GM12878 (cell line): ENCODE data around the gene PFKFB3.

ENCODE experiments used
- KAT2A ChIP-seq: conservative IDR thresholded peaks from 2 replicates; pipeline ENCODE4 v1.6.1; 2011; ENCODE audit warnings: low read depth, low read length; ENCODE audit not compliant: control insufficient read depth
- KDM1A ChIP-seq: fragments of 200-600 bp; sonication (generic); IDR thresholded peaks from 2 replicates; pipeline ENCODE4 v1.6.1; 2016; ENCODE audit warnings: borderline replicate concordance
- RELA ChIP-seq: fragments of 450-650 bp; IDR thresholded peaks from 2 replicates; pipeline ENCODE4 v1.8.0; 2014; ENCODE audit warnings: borderline replicate concordance; ENCODE audit not compliant: partially characterized antibody
- SMC3 ChIP-seq: IDR thresholded peaks from 2 replicates; pipeline ENCODE4 v1.6.1; 2011; ENCODE audit warnings: low read length, improper control_type of control experiment, borderline replicate concordance
- SPI1 ChIP-seq: IDR thresholded peaks from 2 replicates; pipeline ENCODE4 v1.6.1; 2011; ENCODE audit warnings: low read depth, mild to moderate bottlenecking, low read length, moderate library complexity, borderline replicate concordance; ENCODE audit not compliant: insufficient read depth
- TCF12 ChIP-seq: IDR thresholded peaks from 2 replicates; pipeline ENCODE4 v1.6.1; 2011; ENCODE audit warnings: low read depth, mild to moderate bottlenecking, low read length
- ZNF687 ChIP-seq: fragments of 450-650 bp; IDR thresholded peaks from 2 replicates; pipeline ENCODE4 v1.6.1; 2017; ENCODE audit warnings: mild to moderate bottlenecking, moderate library complexity
- TF ChIP-seq, protein P1 (sequence below), 3 experiments: IDR thresholded peaks in 2 of 3; conservative IDR thresholded peaks in 1 of 3; 2 replicates each; pipeline ENCODE4 v1.5.1; 2011; ENCODE audit warnings: low read depth in 3 of 3, low read length in 3 of 3, mild to moderate bottlenecking in 3 of 3, control low read depth in 2 of 3, moderate library complexity in 2 of 3, inconsistent platforms in 1 of 3, mixed read lengths in 1 of 3; ENCODE audit not compliant: control insufficient read depth in 2 of 3, insufficient read depth in 1 of 3; ENCODE audit errors: extremely low read depth in 1 of 3

- TF ChIP-seq KDM1A (no peak), SPI1 (no peak), SMC3 (no peak), ZNF687 (no peak), KAT2A (no peak), RELA (no peak), TCF12 (no peak)
- TF ChIP-seq, protein P1, sequence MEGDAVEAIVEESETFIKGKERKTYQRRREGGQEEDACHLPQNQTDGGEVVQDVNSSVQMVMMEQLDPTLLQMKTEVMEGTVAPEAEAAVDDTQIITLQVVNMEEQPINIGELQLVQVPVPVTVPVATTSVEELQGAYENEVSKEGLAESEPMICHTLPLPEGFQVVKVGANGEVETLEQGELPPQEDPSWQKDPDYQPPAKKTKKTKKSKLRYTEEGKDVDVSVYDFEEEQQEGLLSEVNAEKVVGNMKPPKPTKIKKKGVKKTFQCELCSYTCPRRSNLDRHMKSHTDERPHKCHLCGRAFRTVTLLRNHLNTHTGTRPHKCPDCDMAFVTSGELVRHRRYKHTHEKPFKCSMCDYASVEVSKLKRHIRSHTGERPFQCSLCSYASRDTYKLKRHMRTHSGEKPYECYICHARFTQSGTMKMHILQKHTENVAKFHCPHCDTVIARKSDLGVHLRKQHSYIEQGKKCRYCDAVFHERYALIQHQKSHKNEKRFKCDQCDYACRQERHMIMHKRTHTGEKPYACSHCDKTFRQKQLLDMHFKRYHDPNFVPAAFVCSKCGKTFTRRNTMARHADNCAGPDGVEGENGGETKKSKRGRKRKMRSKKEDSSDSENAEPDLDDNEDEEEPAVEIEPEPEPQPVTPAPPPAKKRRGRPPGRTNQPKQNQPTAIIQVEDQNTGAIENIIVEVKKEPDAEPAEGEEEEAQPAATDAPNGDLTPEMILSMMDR (IDR thresholded peaks at IDR 0.05 in 2 of 3, conservative IDR thresholded peaks at IDR 0.05 in 1 of 3; ENCODE audit: control insufficient read depth in 2 of 3, extremely low read depth in 1 of 3, insufficient read depth in 1 of 3, low read depth in 3 of 3, low read length in 3 of 3) = no peak
These were observed 22.0 kb downstream of the PFKFB3 start for GRCh38 chr10:6224781-6225180.
